Neural progenitor cell (in vitro differentiated cells): ENCODE data around the gene C1GALT1. TPM values are rescaled to one million over a fixed set of nuclear protein-coding genes. Genes with fewer than 3 reads are reported as not detected.
"Not testable (repeated sequence)": the region's sequence is repeated elsewhere in the genome, so short reads cannot be mapped to it uniquely, and the experiment has no call there.

ENCODE experiments used
- DNase-seq: peaks from one replicate; pipeline ENCODE4 v3.0.0-alpha.2; 2016; ENCODE audit warnings: low spot score
- H2AFZ ChIP-seq: fragments of 200-600 bp; sonication (generic); replicated peaks from 2 replicates; pipeline ENCODE4 v1.6.1; 2016; ENCODE audit warnings: antibody characterized with exemption
- H3F3A ChIP-seq: fragments of 200-600 bp; sonication (generic); 2 replicates; pipeline ENCODE4 v1.6.1; 2016; ENCODE audit warnings: antibody characterized with exemption, low read depth
- H3K27ac ChIP-seq: fragments of 200-600 bp; sonication (generic); 2 replicates; pipeline ENCODE4 v1.5.1; 2016; ENCODE audit warnings: mild to moderate bottlenecking
- H3K27me3 ChIP-seq: fragments of 200-600 bp; sonication (generic); 2 replicates; pipeline ENCODE4 v1.6.1; 2016; ENCODE audit warnings: mild to moderate bottlenecking, moderate library complexity
- H3K36me3 ChIP-seq: fragments of 200-600 bp; sonication (generic); 2 replicates; pipeline ENCODE4 v1.5.1; 2016
- H3K4me1 ChIP-seq: fragments of 200-600 bp; sonication (generic); 2 replicates; pipeline ENCODE4 v1.6.1; 2016; ENCODE audit warnings: mixed run types
- H3K4me2 ChIP-seq: fragments of 200-600 bp; sonication (generic); 2 replicates; pipeline ENCODE4 v1.6.1; 2016
- H3K4me3 ChIP-seq: fragments of 200-600 bp; sonication (generic); 2 replicates; pipeline ENCODE4 v1.5.1; 2016
- H3K79me2 ChIP-seq: fragments of 200-600 bp; sonication (generic); 2 replicates; pipeline ENCODE4 v1.6.1; 2016; ENCODE audit warnings: low read depth
- H3K9ac ChIP-seq: fragments of 200-600 bp; sonication (generic); 2 replicates; pipeline ENCODE4 v1.6.1; 2016
- H3K9me3 ChIP-seq: fragments of 200-600 bp; sonication (generic); 2 replicates; pipeline ENCODE4 v1.5.1; 2016; ENCODE audit warnings: low read depth
- H4K20me1 ChIP-seq: fragments of 200-600 bp; sonication (generic); 2 replicates; pipeline ENCODE4 v1.6.1; 2016; ENCODE audit warnings: low read depth
- H3K27ac Mint-ChIP-seq: 3 replicates; pipeline ENCODE4 v1.8.0; 2021; ENCODE audit warnings: mixed read lengths
- H3K27me3 Mint-ChIP-seq: 2 replicates; pipeline ENCODE4 v1.8.0; 2022; ENCODE audit warnings: low read depth, mild to moderate bottlenecking, inconsistent platforms, moderate library complexity, mixed read lengths; ENCODE audit not compliant: insufficient read depth
- H3K36me3 Mint-ChIP-seq: 3 replicates; pipeline ENCODE4 v1.8.0; 2021; ENCODE audit warnings: mixed read lengths
- H3K4me1 Mint-ChIP-seq: 3 replicates; pipeline ENCODE4 v1.8.0; 2021; ENCODE audit warnings: mixed read lengths
- H3K4me3 Mint-ChIP-seq: 3 replicates; pipeline ENCODE4 v1.8.0; 2021; ENCODE audit warnings: mild to moderate bottlenecking, moderate library complexity, mixed read lengths
- H3K9me3 Mint-ChIP-seq: 3 replicates; pipeline ENCODE4 v1.8.0; 2020; ENCODE audit warnings: mixed read lengths
- CTCF ChIP-seq: fragments of 200-600 bp; sonication (generic); IDR thresholded peaks from 2 replicates; pipeline ENCODE4 v1.5.1; 2017; ENCODE audit warnings: antibody characterized with exemption, mild to moderate bottlenecking
- EZH2 ChIP-seq: fragments of 200-600 bp; sonication (generic); IDR thresholded peaks from 2 replicates; pipeline ENCODE4 v1.6.1; 2017; ENCODE audit warnings: antibody characterized with exemption, mild to moderate bottlenecking, moderate library complexity
- EZH2phosphoT487 ChIP-seq: fragments of 200-600 bp; sonication (generic); IDR thresholded peaks from 2 replicates; pipeline ENCODE4 v1.6.1; 2017; ENCODE audit warnings: antibody characterized with exemption
- total RNA-seq: library from RNA; depleted of rRNA; stranded (reverse); fragments of >200 nt; gene quantifications from 2 replicates; pipeline ENCODE4 v1.2.3, GENCODE V29; 2015; ENCODE audit warnings: low replicate concordance

Gene C1GALT1
- total RNA-seq, 1 donor from 2014 or later: 59.2 TPM

- Histone ChIP-seq H3K4me1 (peaks cover 7% of the 10 kb centered on the region), H3K4me3 (no peak overlapping the region), H3K9me3 (no peaks in the 10 kb centered on the region), H3K27ac (no peak overlapping the region), H3K27me3 (no peaks in the 10 kb centered on the region), H4K20me1 (no peaks in the 10 kb centered on the region), H2AFZ (no peak overlapping the region), H3K9ac (no peak overlapping the region), H3K36me3 (no peaks in the 10 kb centered on the region), H3F3A (no peaks in the 10 kb centered on the region), H3K79me2 (no peaks in the 10 kb centered on the region), H3K4me2 (no peak overlapping the region)
- H3K27ac Mint-ChIP-seq: no peak overlapping the region
- H3K9me3 Mint-ChIP-seq: no peaks in the 10 kb centered on the region
- no peak overlapping the region for H3K4me3 Mint-ChIP-seq
- H3K4me1 Mint-ChIP-seq: no peaks in the 10 kb centered on the region
- H3K36me3 Mint-ChIP-seq: peaks cover 7% of the 10 kb centered on the region
- H3K27me3 Mint-ChIP-seq: no peaks in the 10 kb centered on the region
- DNase-seq: no peak
- no peak for TF ChIP-seq EZH2phosphoT487
- TF ChIP-seq EZH2: no peak
- no peak for TF ChIP-seq CTCF
Observed at GRCh38 chr7:7242899-7243298, 60.6 kb downstream of the C1GALT1 start.

- not testable (repeated sequence) for H4K20me1 ChIP-seq, H3K27ac Mint-ChIP-seq, H3K4me1 Mint-ChIP-seq, H3K4me1 ChIP-seq, H3K79me2 ChIP-seq, H3K9me3 ChIP-seq, H3K27me3 ChIP-seq, H3K27me3 Mint-ChIP-seq, H3K36me3 Mint-ChIP-seq, H3K36me3 ChIP-seq, H2AFZ ChIP-seq, H3K9ac ChIP-seq, H3K27ac ChIP-seq, H3K4me2 ChIP-seq, H3K4me3 ChIP-seq, H3F3A ChIP-seq, H3K9me3 Mint-ChIP-seq, H3K4me3 Mint-ChIP-seq, DNase-seq
Observed at GRCh38 chr7:7245233-7245632, 62.9 kb downstream of the C1GALT1 start.

DNA sequence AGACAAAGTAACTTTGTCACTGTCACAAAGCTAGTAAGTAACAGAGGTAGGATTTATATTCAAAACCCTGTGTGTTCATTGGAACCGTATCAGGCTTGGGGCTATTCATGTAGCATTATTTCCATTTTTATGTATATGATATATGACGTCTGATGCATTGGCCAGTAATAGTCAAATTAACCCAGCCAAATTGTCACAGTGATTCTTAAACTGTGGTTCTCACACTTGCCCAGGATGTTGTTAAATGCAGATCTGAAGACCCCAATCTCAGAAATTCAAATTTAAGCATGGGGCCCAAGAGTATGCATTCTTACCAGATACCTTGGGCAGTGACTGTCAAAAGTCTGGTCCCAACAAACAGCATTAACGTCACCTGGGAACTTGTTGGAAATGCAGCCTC is 63.9 kb downstream of the C1GALT1 start:
- Histone ChIP-seq H3K36me3 (no peaks in the 10 kb centered on the region), H3F3A (no peaks in the 10 kb centered on the region), H4K20me1 (no peaks in the 10 kb centered on the region), H3K27ac (no peak overlapping the region), H3K4me3 (no peak overlapping the region), H3K4me1 (no peaks in the 10 kb centered on the region), H3K4me2 (no peak overlapping the region), H3K9ac (no peak overlapping the region), H2AFZ (no peak overlapping the region), H3K79me2 (no peaks in the 10 kb centered on the region), H3K9me3 (no peaks in the 10 kb centered on the region), H3K27me3 (no peaks in the 10 kb centered on the region)
- peaks cover 4% of the 10 kb centered on the region for H3K4me1 Mint-ChIP-seq
- H3K27me3 Mint-ChIP-seq: no peaks in the 10 kb centered on the region
- no peak for TF ChIP-seq EZH2phosphoT487
- TF ChIP-seq EZH2: no peak
- no peak for TF ChIP-seq CTCF
- no peak overlapping the region for H3K4me3 Mint-ChIP-seq
- H3K36me3 Mint-ChIP-seq: peaks cover 2% of the 10 kb centered on the region
- no peak overlapping the region for H3K27ac Mint-ChIP-seq
- no peaks in the 10 kb centered on the region for H3K9me3 Mint-ChIP-seq
- DNase-seq: no peak

- Mint-ChIP-seq H3K9me3 (no peaks in the 10 kb centered on the region), H3K4me3 (no peak overlapping the region), H3K4me1 (peaks cover 4% of the 10 kb centered on the region), H3K27me3 (no peaks in the 10 kb centered on the region), H3K36me3 (peaks cover 4% of the 10 kb centered on the region), H3K27ac (no peak overlapping the region)
- Histone ChIP-seq H3K36me3 (no peaks in the 10 kb centered on the region), H3K4me1 (peaks cover 5% of the 10 kb centered on the region), H3K79me2 (no peaks in the 10 kb centered on the region), H3K9me3 (no peaks in the 10 kb centered on the region), H3K4me2 (no peak overlapping the region), H3F3A (no peaks in the 10 kb centered on the region), H3K27ac (no peak overlapping the region), H4K20me1 (no peaks in the 10 kb centered on the region), H3K9ac (no peak overlapping the region), H3K4me3 (no peak overlapping the region), H3K27me3 (no peaks in the 10 kb centered on the region), H2AFZ (no peak overlapping the region)
- no peak for TF ChIP-seq EZH2phosphoT487
- TF ChIP-seq CTCF: no peak
- TF ChIP-seq EZH2: no peak
- DNase-seq: no peak
Observed at GRCh38 chr7:7247658-7248057, 65.3 kb downstream of the C1GALT1 start.
